Calu3 (cell line): ENCODE data around the gene M1AP. TPM values are rescaled to one million over a fixed set of nuclear protein-coding genes. Genes with fewer than 3 reads are reported as not detected.

Experiments
- BruUV-seq: library from RNA; stranded (reverse); fragments of 400-500 nt; replicated peaks from 2 replicates; lab custom pipeline; 2021; lab: Mats Ljungman, UMichigan
- CTCF ChIA-PET: fragments of 300-600 bp; sonication (Branson Sonifier 250); formaldehyde crosslinking; loops from one replicate; lab custom pipeline; 2022; ENCODE audit warnings: antibody characterized with exemption; lab: Charles Lee
- DNase-seq: peaks from one replicate; pipeline ENCODE4 v3.0.0; 2022
- H3K27ac Mint-ChIP-seq: one replicate; pipeline ENCODE4 v1.8.0; 2022; ENCODE audit warnings: mixed read lengths; ENCODE audit not compliant: unreplicated experiment
- H3K27me3 Mint-ChIP-seq: one replicate; pipeline ENCODE4 v1.8.0; 2022; ENCODE audit warnings: mixed read lengths; ENCODE audit not compliant: unreplicated experiment
- H3K36me3 Mint-ChIP-seq: one replicate; pipeline ENCODE4 v1.8.0; 2022; ENCODE audit warnings: mild to moderate bottlenecking, moderate library complexity, mixed read lengths; ENCODE audit not compliant: insufficient read depth, unreplicated experiment
- H3K4me1 Mint-ChIP-seq: one replicate; pipeline ENCODE4 v1.8.0; 2022; ENCODE audit warnings: mild to moderate bottlenecking, low read depth, mixed read lengths; ENCODE audit not compliant: unreplicated experiment
- H3K4me3 Mint-ChIP-seq: one replicate; pipeline ENCODE4 v1.8.0; 2022; ENCODE audit warnings: mild to moderate bottlenecking, low read depth, moderate library complexity, mixed read lengths; ENCODE audit not compliant: unreplicated experiment
- H3K9me3 Mint-ChIP-seq: one replicate; pipeline ENCODE4 v1.8.0; 2022; ENCODE audit warnings: low read depth, mixed read lengths; ENCODE audit not compliant: unreplicated experiment
- intact Hi-C: fragments of 100-400 bp; cut with micrococcal nuclease; formaldehyde crosslinking; loops from one replicate; pipeline ENCODE4 v1.10.0; 2022; ENCODE audit not compliant: unreplicated experiment
- total RNA-seq: library from RNA; stranded (reverse); gene quantifications from 2 replicates; pipeline ENCODE4 v1.2.3, GENCODE V29; 2022
- TF ChIP-seq, protein P1 (sequence below): fragments of 200-600 bp; IDR thresholded peaks from one replicate; pipeline ENCODE4 v1.8.0; 2022; ENCODE audit warnings: antibody characterized with exemption; ENCODE audit not compliant: unreplicated experiment

M1AP gene
- total RNA-seq, 1 experiment from 2014 or later: not detected

DNA sequence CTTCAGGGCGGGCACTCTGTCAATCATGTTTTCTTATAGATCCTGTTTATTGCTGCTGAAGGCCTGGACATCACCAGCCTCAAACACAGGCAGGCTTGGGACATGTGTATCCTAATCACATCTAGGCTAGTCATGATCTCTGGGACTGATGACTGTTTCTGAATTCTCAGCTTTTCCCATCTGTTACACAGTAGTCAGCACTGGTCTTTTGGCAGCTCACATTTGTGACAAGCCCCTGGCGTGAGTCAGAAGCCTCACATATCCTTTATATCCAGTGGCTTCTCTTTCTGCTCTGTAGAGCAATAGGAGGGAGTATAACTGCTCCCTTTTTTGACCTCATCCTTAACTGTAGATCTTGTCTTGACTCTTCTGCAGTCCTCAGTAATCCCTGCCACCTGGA is 10.4 kb upstream of the M1AP start:
- Mint-ChIP-seq H3K27ac (no peak overlapping the region), H3K27me3 (peaks cover 9% of the 10 kb centered on the region), H3K4me3 (no peak overlapping the region), H3K36me3 (peaks cover 16% of the 10 kb centered on the region), H3K9me3 (no peaks in the 10 kb centered on the region), H3K4me1 (peaks cover 13% of the 10 kb centered on the region)
- intact Hi-C loops: no loop called here
- DNase-seq: no peak
- TF ChIP-seq, protein P1, sequence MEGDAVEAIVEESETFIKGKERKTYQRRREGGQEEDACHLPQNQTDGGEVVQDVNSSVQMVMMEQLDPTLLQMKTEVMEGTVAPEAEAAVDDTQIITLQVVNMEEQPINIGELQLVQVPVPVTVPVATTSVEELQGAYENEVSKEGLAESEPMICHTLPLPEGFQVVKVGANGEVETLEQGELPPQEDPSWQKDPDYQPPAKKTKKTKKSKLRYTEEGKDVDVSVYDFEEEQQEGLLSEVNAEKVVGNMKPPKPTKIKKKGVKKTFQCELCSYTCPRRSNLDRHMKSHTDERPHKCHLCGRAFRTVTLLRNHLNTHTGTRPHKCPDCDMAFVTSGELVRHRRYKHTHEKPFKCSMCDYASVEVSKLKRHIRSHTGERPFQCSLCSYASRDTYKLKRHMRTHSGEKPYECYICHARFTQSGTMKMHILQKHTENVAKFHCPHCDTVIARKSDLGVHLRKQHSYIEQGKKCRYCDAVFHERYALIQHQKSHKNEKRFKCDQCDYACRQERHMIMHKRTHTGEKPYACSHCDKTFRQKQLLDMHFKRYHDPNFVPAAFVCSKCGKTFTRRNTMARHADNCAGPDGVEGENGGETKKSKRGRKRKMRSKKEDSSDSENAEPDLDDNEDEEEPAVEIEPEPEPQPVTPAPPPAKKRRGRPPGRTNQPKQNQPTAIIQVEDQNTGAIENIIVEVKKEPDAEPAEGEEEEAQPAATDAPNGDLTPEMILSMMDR: no peak
- CTCF ChIA-PET: no interaction called here
- no TSS peak for BruUV-seq

DNA sequence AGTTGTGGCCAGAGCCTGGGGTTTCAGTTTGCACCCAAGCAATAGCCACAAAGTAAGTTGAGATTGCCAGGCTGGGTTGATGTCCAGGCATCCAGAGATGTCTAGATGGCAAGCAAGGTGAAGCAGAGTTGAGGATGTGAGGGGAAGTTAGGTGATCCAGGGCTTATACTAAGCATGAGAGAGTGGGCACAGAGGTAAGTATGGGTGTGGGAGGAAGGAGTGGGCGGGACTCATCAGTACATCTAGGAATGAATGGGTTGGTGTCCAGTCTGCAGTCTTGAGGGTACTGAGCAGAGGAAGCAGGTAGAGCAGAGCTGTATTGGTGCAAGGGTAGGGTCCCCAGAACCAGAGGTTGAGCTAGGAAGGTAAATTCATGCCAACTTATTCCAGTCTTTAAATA is 7.4 kb upstream of the M1AP start:
- H3K9me3 Mint-ChIP-seq: no peaks in the 10 kb centered on the region
- TF ChIP-seq, protein P1: no peak
- DNase-seq: no peak
- no TSS peak for BruUV-seq
- H3K27ac Mint-ChIP-seq: no peak overlapping the region
- peaks cover 16% of the 10 kb centered on the region for H3K36me3 Mint-ChIP-seq
- H3K4me3 Mint-ChIP-seq: no peak overlapping the region
- H3K4me1 Mint-ChIP-seq: peaks cover 13% of the 10 kb centered on the region
- peaks cover 9% of the 10 kb centered on the region for H3K27me3 Mint-ChIP-seq
- CTCF ChIA-PET: no interaction called here
- intact Hi-C loops: no loop called here

- CTCF ChIA-PET: interaction anchor here (0.6 kb wide), 1 partner anchor 11 kb away, joined by 3 read pairs; no protein-coding TSS in a partner anchor
- intact Hi-C loops: no loop called here
- peak within 1 kb of the TSS; percentile 25 for H3K27ac Mint-ChIP-seq
Observed at GRCh38 chr2:74653985-74654882, 6.1 kb upstream of the M1AP start, which contains the start of gene SEMA4F. TSS of gene SEMA4F (plus strand) at chr2:74654247. CDS start at chr2:74654377, 130 bp downstream.

GRCh38 chr2:74653589-74653984 is 5.5 kb upstream of the M1AP start:
- peaks cover 16% of the 10 kb centered on the region for H3K36me3 Mint-ChIP-seq
- H3K27ac Mint-ChIP-seq: peak overlapping the region; percentile 25
- no peaks in the 10 kb centered on the region for H3K9me3 Mint-ChIP-seq
- TF ChIP-seq, protein P1: no peak
- intact Hi-C loops: no loop called here
- H3K27me3 Mint-ChIP-seq: peaks cover 9% of the 10 kb centered on the region
- no TSS peak for BruUV-seq
- H3K4me3 Mint-ChIP-seq: peak overlapping the region; percentile 69
- peaks cover 13% of the 10 kb centered on the region for H3K4me1 Mint-ChIP-seq
- DNase-seq: no peak
- CTCF ChIA-PET: no interaction called here

More at GRCh38 chr2:74653985-74654882, 6.1 kb upstream of the M1AP start, which contains the start of gene SEMA4F:
- DNase-seq: peak; percentile 98
- Mint-ChIP-seq H3K4me3 (peak within 1 kb of the TSS; percentile 69), H3K9me3 (no peaks in the 10 kb centered on the region), H3K27me3 (peaks cover 9% of the 10 kb centered on the region), H3K36me3 (peaks cover 16% of the 10 kb centered on the region), H3K4me1 (peaks cover 13% of the 10 kb centered on the region)
- TF ChIP-seq, protein P1: no peak
- no TSS peak for BruUV-seq
